Fibroblast of upper back skin (primary cell): Measurements from ENCODE around the gene MED14.

Source experiments
- DNase-seq: peaks from one replicate; pipeline ENCODE4 v3.0.0-alpha.2; 2013

Gene MED14

GRCh38 chrX:40729598-40730584 is 5.5 kb downstream of the MED14 start:
- DNase-seq = no peak

GRCh38 chrX:40727581-40728252 is 7.6 kb downstream of the MED14 start:
- no peak for DNase-seq

- no peak for DNase-seq
These were observed 8.2 kb downstream of the MED14 start for GRCh38 chrX:40727093-40727492.

GRCh38 chrX:40722930-40723329 is 12.4 kb downstream of the MED14 start:
- DNase-seq = no peak

GRCh38 chrX:40721489-40722106 is 13.7 kb downstream of the MED14 start:
- peak; percentile 0 for DNase-seq

- no peak for DNase-seq
These were observed 14.6 kb downstream of the MED14 start for GRCh38 chrX:40720792-40721191.

- no peak for DNase-seq
These were observed 15.0 kb downstream of the MED14 start for GRCh38 chrX:40720339-40720738.

GRCh38 chrX:40719731-40720130 is 15.6 kb downstream of the MED14 start:
- DNase-seq = peak; percentile 10

GRCh38 chrX:40719218-40719617 is 16.1 kb downstream of the MED14 start:
- peak; percentile 71 for DNase-seq

GRCh38 chrX:40709395-40709794 is 25.9 kb downstream of the MED14 start:
- no peak for DNase-seq

GRCh38 chrX:40705658-40706312 is 29.6 kb downstream of the MED14 start:
- no peak for DNase-seq

- DNase-seq = no peak
These were observed 34.6 kb downstream of the MED14 start for GRCh38 chrX:40700640-40701342.

GRCh38 chrX:40698851-40699250 is 36.5 kb downstream of the MED14 start:
- no peak for DNase-seq

GRCh38 chrX:40694802-40695201 is 40.5 kb downstream of the MED14 start:
- DNase-seq = no peak

GRCh38 chrX:40688929-40689328 is 46.4 kb downstream of the MED14 start:
- no peak for DNase-seq

GRCh38 chrX:40687169-40687568 is 48.2 kb downstream of the MED14 start:
- no peak for DNase-seq

GRCh38 chrX:40685362-40685918 is 49.9 kb downstream of the MED14 start:
- no peak for DNase-seq

GRCh38 chrX:40684092-40684491 is 51.2 kb downstream of the MED14 start:
- DNase-seq = no peak

- no peak for DNase-seq
These were observed 52.1 kb downstream of the MED14 start for GRCh38 chrX:40683245-40683644.

GRCh38 chrX:40671126-40671525 is 64.2 kb downstream of the MED14 start:
- DNase-seq = no peak

- peak; percentile 38 for DNase-seq
These were observed 71.3 kb downstream of the MED14 start for GRCh38 chrX:40663880-40664630.
